Stimulated activated CD8-positive, alpha-beta memory T cell treated with anti-CD3 and anti-CD28 coated beads, Interleukin-12 subunit alpha, Interleukin-12 subunit beta, amount 100 ng/mL, for 24 hours (primary cell): ENCODE measurements around the gene SCCPDH.

Source experiments
- DNase-seq: peaks from one replicate; pipeline ENCODE4 v3.0.0-alpha.2; 2020; ENCODE audit errors: extremely low read depth

SCCPDH gene

DNA sequence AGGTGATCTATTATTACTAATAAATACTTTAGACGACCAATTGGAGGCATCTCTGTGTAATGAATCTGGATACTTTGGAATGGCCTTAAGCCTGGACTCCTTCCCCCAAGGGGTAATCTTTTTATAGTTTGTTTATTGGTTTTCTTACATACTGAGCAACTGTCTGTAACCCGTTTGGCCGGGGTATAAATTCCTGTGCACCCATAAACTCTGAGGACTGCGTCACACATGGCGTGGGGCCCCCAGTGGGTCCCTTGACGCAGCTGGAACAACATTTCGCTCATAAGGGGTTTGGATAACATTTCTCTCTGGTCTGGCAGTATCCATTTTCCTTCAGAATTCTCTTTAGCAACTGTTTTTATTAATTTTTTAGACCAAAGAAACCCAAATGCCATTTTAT, 26.5 kb downstream of the SCCPDH start:
- DNase-seq: no peak

- DNase-seq: peak; percentile 2
These were observed 29.7 kb downstream of the SCCPDH start for GRCh38 chr1:246753670-246754535.

DNA sequence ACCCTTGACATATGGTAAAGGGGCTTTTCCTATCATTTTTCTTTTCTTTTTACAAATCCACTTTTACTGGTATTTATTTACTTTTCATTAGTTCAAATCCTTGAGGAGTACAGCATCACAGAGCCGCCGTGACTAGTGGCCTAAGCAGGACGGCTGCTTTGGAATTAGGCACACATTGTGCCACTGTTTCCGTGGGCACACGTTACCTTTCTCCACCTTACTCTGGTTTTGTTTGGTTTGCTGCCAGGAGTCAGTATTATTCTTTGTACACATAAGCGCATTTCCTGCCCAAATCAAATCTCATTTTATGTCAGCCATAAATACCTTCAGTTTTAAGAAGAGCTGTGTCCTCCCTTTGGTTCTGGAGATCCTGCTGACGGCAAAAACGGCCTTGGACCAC, 31.2 kb downstream of the SCCPDH start:
- DNase-seq: no peak

DNA sequence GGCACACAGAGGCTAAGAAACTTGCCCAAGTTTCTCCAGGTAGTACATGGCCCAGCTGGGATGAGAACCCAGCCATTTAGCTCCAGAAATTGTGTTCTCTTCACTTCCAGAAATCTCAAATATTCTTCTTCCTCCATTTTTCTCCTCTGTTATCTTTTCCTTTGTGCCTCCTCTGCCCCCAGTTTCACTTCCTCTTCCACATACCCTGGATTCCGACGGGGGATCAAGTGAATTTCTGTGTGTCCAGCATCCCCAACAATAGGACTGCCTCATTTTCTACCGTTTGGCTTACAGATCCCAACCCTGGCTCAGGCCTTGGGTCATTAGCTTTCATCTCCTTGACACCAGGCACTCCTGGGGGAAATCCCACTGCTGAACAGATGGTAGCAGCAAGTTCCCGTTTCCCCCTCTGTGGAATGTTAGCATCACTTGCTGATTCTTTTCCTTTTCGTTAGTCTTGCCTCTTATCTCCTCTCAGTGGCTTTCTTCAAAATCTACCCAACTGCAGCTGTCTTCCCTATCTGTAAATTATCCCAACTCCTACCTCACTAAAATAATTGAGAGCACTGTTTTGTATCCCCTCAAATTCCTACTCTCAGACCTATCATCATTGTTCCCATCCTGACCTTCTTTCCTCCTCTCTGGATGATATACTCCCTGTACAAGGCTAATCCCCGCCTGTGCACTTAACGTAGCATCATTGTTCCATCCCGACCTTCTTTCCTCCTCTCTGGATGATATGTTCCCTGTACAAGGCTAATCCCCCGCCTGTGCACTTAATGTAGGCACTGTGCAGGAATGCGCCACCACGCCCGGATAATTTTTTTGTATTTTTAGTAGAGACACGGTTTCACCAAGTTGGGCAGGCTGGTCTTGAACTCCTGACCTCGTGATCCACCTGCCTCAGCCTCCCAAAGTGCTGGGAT, 36.5 kb downstream of the SCCPDH start:
- DNase-seq: no peak

DNA sequence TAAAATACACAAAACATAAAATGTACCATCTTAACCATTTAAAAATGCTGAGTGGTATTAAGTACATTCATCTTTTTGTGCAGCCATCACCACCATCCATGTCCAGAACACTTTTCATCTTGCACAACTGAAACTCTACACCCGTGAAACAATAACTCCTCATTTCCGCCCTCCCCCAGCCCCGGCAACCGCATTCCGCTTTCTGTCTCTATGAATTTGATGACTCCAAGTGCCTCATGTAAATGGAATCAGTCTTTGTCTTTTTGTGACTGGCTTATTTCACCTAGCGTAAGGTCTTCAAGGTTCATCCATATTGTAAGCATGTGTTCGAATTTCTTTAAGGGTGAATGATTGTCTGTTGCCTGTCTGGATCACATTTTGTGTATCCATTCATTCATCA, 37.2 kb downstream of the SCCPDH start:
- DNase-seq: no peak

DNA sequence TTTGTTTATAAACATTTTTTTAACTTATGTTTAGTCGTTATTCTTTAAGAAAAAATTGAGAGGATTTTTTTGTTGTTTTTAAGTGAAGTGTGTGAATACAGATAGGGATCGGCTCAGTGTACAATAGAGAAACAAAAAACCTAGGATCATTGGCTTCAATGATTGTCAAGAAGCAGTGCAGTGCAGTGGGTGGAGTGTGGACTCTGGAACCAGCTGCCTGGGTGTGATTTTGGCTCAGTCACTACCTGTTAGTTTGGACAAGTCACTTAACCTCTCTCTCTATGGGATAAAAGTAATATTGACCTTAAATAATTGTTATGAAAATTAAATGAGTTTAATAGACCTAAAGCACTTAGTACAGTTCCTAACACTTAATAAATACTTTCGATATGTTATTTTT, 41.3 kb downstream of the SCCPDH start:
- DNase-seq: no peak

- DNase-seq: no peak
These were observed 44.3 kb downstream of the SCCPDH start for GRCh38 chr1:246768403-246769020.

DNA sequence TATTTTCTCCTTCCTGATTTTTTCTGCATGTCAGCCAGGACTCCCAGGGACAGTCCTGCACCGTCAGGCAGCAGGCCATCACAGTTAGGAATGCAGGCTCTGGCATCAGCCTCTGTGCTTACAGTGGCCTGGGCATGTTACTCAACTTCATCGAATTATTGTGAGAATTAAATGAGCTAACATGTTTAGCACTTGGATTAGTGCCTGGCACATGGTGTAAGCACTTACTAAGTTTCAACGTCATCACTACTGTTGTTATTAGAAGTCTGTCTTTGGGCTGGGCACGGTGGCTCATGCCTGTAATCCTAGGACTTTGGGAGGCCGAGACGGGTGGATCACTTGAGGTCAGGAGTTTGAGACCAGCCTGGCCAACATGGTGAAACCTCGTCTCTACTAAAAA, 45.1 kb downstream of the SCCPDH start:
- no peak for DNase-seq

DNA sequence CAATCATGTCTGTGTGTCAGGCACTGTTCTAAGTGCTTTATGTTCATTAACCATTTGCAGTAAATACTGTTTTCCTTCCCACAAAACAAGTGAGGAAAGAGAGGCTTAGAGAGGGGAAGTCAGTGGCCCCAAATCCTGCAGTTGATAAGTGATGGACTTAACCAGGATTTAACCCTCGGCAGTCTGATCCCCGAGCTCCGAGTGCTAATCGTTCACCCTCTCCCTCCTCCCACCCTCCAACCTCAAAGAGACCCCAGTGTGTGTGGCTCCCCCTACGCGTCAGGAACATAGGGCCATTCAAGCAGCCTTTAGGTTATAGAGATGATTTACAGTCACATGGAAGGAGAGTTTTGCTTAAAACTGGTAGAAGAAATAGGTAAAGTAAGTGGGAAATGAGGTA, 47.2 kb downstream of the SCCPDH start:
- DNase-seq: no peak

DNA sequence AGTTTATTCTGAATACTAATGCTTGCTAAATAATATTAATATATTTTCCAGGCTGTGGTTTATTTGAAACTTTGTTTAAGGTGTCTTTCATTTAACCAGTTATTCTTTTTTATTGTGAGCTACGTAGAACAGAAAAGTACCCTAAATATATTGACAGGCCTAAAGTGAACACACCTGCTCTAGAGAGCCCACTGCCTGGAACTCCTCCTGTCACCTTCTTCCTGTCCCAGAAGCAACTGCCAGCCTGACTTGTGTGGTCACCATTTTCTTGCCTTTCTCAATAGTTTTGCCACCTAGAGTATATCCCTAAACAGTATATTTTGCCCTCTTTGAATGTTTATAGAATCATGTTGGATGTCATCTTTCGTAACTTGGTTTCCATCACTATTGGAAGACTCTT, 48.5 kb downstream of the SCCPDH start:
- no peak for DNase-seq

DNA sequence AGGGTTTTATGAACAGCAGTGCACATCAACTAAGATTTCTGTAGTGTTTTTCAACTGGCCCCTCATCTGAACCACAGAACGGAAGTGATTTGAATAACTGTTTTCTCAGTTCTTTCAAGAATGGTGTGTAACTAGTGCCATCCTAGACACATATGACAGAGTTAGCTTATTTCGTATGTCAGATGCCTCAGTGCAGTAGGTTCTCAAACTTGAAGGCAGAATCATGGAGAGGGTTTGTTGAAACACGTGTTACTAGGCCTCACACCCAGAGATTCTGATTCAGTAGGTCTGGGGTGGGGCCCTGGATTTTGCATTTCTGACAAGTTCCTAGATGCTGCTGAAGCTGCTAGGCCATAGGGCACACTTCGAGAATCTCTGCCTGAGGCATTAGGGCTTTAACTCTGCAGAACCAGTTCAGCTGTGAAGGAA, 49.0 kb downstream of the SCCPDH start:
- no peak for DNase-seq

DNA sequence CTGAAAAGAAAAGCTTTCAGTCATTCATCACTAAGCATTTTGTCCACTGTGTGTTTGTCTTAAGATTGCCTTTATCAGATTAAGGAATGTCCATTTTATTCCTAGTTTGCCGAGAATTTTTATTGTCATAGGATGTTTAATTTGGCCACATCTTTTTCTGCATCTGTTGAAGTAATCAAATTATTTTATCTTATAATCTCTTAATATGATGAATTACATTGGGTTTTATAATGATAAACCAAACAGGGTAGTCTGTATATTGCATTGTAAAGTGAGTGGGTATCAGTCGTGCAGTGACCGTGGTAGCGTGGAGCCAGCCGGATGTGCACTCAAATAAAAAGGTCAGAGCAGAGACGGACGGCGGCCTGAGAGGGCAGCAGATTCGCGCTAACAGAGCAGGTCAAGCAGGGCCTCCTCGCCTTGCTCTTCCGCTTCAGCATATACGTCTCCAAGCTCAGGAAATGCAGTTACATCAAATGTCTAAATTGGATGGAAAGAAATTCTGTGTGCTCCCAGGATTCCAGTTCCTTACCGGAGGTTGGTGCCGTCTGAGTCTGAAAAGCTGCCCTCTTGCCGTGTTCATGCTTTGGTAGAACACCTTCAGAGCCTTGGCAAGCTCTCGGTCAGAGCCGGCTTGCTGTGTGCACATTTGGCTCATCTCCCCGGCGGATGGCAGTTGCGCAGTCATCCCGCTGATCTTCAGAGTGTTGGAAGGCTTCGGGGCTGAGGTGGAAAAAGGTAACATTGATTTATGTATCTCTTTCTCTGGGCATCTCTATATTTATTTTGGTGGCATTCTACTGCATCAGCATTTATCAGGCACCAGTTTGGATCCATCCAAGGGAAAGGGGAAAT, 51.5 kb downstream of the SCCPDH start:
- DNase-seq: no peak

DNA sequence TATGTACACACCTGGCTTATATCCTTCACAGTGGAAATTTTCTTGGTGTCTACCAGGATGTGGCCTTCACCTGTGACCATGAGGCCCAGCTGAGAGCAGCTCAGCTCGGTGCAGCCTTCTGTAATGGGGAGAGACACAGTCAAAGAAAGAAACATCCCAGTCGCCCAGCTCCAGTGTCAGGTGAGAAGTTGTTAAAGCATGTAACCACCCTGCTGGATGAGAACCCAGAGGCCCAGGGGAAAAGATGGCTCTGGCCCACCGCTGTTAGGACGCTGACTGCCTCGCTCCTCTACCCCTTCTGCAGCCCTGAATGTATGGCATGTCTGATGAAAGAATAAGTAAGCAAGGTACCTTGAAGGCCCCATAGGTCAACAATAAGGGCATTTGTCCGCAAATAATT, 52.7 kb downstream of the SCCPDH start:
- no peak for DNase-seq

DNA sequence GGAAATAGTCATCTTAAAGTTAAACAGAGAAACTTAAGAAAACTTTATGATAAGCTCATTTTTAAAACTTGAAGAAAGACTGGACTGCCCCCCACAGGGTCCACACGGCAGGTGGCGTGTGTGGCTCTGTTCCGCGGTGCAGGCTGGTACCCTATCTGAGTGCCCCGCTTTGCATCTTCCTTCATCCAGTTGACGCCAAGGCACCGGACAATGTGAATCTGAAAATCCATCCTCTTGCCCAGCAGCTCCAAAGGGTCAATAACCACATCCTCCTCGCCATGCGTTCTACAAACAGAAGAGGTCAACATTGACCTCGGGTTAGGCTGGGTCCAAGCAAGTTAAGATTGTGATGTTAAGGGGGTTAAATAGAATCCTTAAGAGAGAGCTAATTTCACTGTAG, 54.5 kb downstream of the SCCPDH start:
- no peak for DNase-seq

- DNase-seq: no peak
These were observed 55.5 kb downstream of the SCCPDH start for GRCh38 chr1:246779561-246780175.

- DNase-seq: no peak
These were observed 56.1 kb downstream of the SCCPDH start for GRCh38 chr1:246780264-246780663.

DNA sequence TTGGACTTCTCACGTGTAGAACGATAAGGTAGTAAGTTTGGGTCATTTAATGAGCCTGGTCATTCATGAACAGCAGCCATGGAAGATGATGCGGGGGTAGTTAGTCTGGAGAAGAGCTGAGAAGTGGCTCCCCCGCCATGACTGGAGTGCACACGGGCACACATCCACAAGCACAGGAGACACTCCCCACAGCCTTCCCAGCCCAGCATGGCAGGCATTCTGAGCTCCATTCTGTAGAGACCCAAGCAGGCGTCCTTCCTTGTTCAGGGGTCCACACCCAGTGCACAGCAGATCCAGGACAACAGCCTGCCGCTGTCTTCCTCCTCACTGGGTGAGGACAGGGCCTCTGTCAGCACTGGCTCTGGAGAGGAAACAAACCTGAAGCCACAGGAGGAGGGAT, 57.0 kb downstream of the SCCPDH start:
- DNase-seq: no peak

DNA sequence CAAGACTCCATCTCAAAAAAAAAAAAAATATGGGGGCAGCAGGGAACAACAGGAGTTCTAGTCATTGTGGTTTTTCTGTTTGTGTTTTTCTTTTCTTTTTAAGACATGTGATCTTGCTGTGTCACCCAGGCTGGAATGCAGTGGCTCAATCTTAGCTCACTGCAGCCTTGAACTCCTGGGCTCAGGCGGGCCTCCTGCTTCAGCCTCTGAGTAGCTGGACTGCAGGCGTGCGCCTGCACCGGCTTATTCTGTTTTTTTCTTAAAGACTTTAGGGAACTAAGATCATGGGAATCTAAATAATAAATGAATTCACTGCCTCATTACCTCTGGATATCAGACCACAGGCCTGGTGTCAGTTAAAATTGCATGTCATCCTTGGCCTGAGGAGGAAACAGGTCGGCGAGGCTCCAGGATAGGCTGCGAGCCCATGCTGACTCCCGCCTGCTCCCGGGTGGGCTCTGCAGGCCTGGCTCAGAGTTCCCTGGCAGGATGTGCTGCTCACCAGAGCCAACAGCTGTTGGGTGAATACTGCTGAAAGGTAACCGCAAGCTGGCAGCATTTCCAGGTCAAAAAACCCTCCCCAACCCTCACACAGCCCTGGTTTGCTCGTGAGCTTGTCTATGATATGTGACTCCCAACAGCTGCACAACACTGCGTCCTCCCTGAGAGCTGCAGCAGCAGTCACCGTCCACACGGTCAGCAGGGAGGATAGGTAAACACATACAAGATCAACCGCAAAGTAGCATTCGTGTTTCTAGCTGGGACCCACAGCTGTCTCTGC, 58.1 kb downstream of the SCCPDH start:
- no peak for DNase-seq

DNA sequence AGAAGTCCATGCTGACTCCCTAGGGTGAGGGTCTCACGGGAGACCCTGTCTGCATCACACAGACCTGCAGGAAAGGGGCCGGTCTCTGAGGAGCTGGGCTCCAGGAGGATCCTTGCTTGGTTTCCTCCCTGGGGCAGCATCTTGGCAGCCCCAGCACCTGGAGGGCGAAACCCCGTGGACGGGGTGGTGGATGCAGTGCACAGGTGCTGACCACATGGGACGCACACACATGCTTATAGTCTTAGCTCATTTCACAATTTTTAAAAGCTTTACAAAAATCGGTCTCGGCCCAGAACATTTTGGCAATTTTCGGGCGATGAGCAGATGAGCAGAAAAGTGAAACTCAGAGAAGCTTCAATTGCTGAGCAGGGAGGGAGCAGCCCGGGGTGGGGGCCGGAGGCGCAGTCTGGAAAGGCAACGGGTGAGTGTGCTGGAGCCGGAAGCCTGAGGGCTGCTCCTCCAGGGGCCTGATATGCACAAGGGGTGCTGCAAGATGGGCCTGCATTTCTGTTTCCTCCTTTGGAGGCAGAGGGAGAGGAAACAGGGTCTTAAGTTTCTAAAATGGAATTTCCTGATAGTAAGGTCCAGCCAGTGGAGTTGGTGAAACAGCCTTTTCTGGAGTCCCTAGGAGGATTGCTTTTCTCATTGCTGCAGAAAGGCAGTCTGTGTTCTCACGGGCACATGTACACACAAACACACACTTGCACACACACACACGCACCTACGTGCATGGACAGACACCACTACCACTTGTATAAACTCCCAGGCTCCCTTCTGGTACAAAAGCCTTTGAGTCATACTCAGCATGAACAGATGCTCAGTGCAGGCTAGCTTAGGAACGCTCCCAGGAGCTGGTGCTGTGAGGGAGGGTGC, 60.6 kb downstream of the SCCPDH start:
- DNase-seq: no peak
